GM18517 (cell line): ENCODE measurements around the gene CDKN2B-AS1.
A peak's percentile ranks its signal among the peaks of the same experiment; 100 is the strongest.

Experiments used
- ATAC-seq: cut with Tn5 transposase; IDR thresholded peaks from one replicate; pipeline ENCODE4 v1.9.1; 2021; ENCODE audit warnings: mild to moderate bottlenecking, moderate library complexity; ENCODE audit not compliant: unreplicated experiment

Gene CDKN2B-AS1

GRCh38 chr9:21982391-21982790, 12.2 kb upstream of the CDKN2B-AS1 start:
- no peak for ATAC-seq

- ATAC-seq, result no peak
Measured at GRCh38 chr9:21982861-21983560, 11.6 kb upstream of the CDKN2B-AS1 start.

GRCh38 chr9:21983561-21983935, 11.0 kb upstream of the CDKN2B-AS1 start:
- no peak for ATAC-seq

GRCh38 chr9:21984101-21984500, 10.5 kb upstream of the CDKN2B-AS1 start:
- no peak for ATAC-seq

- ATAC-seq, result no peak
Measured at GRCh38 chr9:21985964-21986667, 8.5 kb upstream of the CDKN2B-AS1 start.

- no peak for ATAC-seq
Measured at GRCh38 chr9:21988056-21988990, 6.3 kb upstream of the CDKN2B-AS1 start.

GRCh38 chr9:21989440-21990189, 5.0 kb upstream of the CDKN2B-AS1 start:
- no peak for ATAC-seq

- ATAC-seq, result no peak
Measured at GRCh38 chr9:21991072-21991959, 3.3 kb upstream of the CDKN2B-AS1 start.

- no peak for ATAC-seq
Measured at GRCh38 chr9:21993007-21993406, 1.6 kb upstream of the CDKN2B-AS1 start.

- peak; percentile 30 for ATAC-seq
Measured at GRCh38 chr9:21993893-21994555, 567 bp upstream of the CDKN2B-AS1 start, which contains the start of gene CDKN2A. Gene CDKN2A, minus strand, starts transcription at chr9:21994392.

GRCh38 chr9:21995006-21995665, 545 bp downstream of the CDKN2B-AS1 start:
- peak; percentile 85 for ATAC-seq

GRCh38 chr9:21995666-21996398, 1.2 kb downstream of the CDKN2B-AS1 start:
- no peak for ATAC-seq

- no peak for ATAC-seq
Measured at GRCh38 chr9:21996438-21996837, 1.8 kb downstream of the CDKN2B-AS1 start.

GRCh38 chr9:21996858-21997257, 2.3 kb downstream of the CDKN2B-AS1 start:
- no peak for ATAC-seq

- no peak for ATAC-seq
Measured at GRCh38 chr9:21997480-21997879, 2.9 kb downstream of the CDKN2B-AS1 start.

GRCh38 chr9:21998026-21998425, 3.4 kb downstream of the CDKN2B-AS1 start:
- ATAC-seq, result no peak

GRCh38 chr9:22002038-22002437, 7.4 kb downstream of the CDKN2B-AS1 start:
- no peak for ATAC-seq
